GM12891 (cell line): ENCODE data around the gene KDM1B.

ENCODE experiments used
- DNase-seq: peaks from one replicate; pipeline ENCODE4 v3.0.0; 2011; ENCODE audit warnings: low spot score; ENCODE audit not compliant: insufficient read length
- FAIRE-seq: peaks from 2 replicates; lab custom pipeline; 2011; peaks lifted over from hg19 to GRCh38; lab: Jason Lieb, UNC
- PAX5 ChIP-seq: IDR thresholded peaks from 2 replicates; pipeline ENCODE4 v1.6.1; 2011; ENCODE audit warnings: low read length, moderate library complexity, mild to moderate bottlenecking; ENCODE audit not compliant: insufficient read depth, severe bottlenecking
- POLR2A ChIP-seq: IDR thresholded peaks from 2 replicates; pipeline ENCODE4 v1.6.1; 2011; ENCODE audit warnings: low read depth, low read length, control low read depth
- POLR2AphosphoS5 ChIP-seq: IDR thresholded peaks from 2 replicates; pipeline ENCODE4 v1.6.1; 2011; ENCODE audit warnings: low read depth, low read length, control low read depth
- POU2F2 ChIP-seq: IDR thresholded peaks from 2 replicates; pipeline ENCODE4 v1.6.1; 2011; ENCODE audit warnings: low read depth, mild to moderate bottlenecking, control low read depth, low read length, moderate library complexity
- SPI1 ChIP-seq: IDR thresholded peaks from 2 replicates; pipeline ENCODE4 v1.6.1; 2011; ENCODE audit warnings: low read depth, low read length, control low read depth
- TAF1 ChIP-seq: IDR thresholded peaks from 2 replicates; pipeline ENCODE4 v1.6.1; 2011; ENCODE audit warnings: low read depth, low read length, control low read depth

Gene KDM1B

GRCh38 chr6:18246205-18246604 lies 91.0 kb downstream of the KDM1B start:
- TF ChIP-seq PAX5 (no peak), TAF1 (no peak), SPI1 (no peak), POLR2A (no peak), POLR2AphosphoS5 (no peak), POU2F2 (no peak)
- no peak for FAIRE-seq
- no peak for DNase-seq

GRCh38 chr6:18247002-18247401 lies 91.8 kb downstream of the KDM1B start:
- TF ChIP-seq TAF1: no peak
- TF ChIP-seq POU2F2: no peak
- no peak for TF ChIP-seq SPI1
- TF ChIP-seq PAX5: no peak
- no peak for TF ChIP-seq POLR2A
- no peak for FAIRE-seq

GRCh38 chr6:18248698-18249097 lies 93.5 kb downstream of the KDM1B start:
- FAIRE-seq: peak; percentile 64

More at GRCh38 chr6:18247002-18247401, 91.8 kb downstream of the KDM1B start:
- no peak for DNase-seq

GRCh38 chr6:18249271-18249670 lies 94.0 kb downstream of the KDM1B start:
- no peak for FAIRE-seq
- no peak for TF ChIP-seq TAF1
- no peak for TF ChIP-seq POLR2A
- TF ChIP-seq SPI1: no peak
- TF ChIP-seq POLR2AphosphoS5: no peak
- no peak for TF ChIP-seq POU2F2
- TF ChIP-seq PAX5: no peak

More at GRCh38 chr6:18248698-18249097, 93.5 kb downstream of the KDM1B start:
- DNase-seq: no peak
- TF ChIP-seq SPI1 (no peak), POLR2AphosphoS5 (no peak), POLR2A (no peak), PAX5 (no peak), POU2F2 (no peak), TAF1 (no peak)

GRCh38 chr6:18253635-18254034 lies 98.4 kb downstream of the KDM1B start:
- FAIRE-seq (no peak), DNase-seq (no peak)
- TF ChIP-seq TAF1 (no peak), POLR2A (no peak), POLR2AphosphoS5 (no peak), POU2F2 (no peak), PAX5 (no peak), SPI1 (no peak)

More at GRCh38 chr6:18249271-18249670, 94.0 kb downstream of the KDM1B start:
- DNase-seq: no peak

- FAIRE-seq: no peak
These were observed 99.6 kb downstream of the KDM1B start for GRCh38 chr6:18254793-18255192.

GRCh38 chr6:18259675-18260447 lies 104.6 kb downstream of the KDM1B start:
- TF ChIP-seq POLR2A (0 out of 2 replicates have a peak, but pooled peaks have one; percentile 9), SPI1 (no peak)
- no peak for DNase-seq
- no peak for FAIRE-seq

More at GRCh38 chr6:18254793-18255192, 99.6 kb downstream of the KDM1B start:
- no peak for DNase-seq
- TF ChIP-seq POLR2A: no peak
- TF ChIP-seq PAX5: no peak
- TF ChIP-seq SPI1: no peak
- TF ChIP-seq POU2F2: no peak
- TF ChIP-seq TAF1: no peak
- no peak for TF ChIP-seq POLR2AphosphoS5

GRCh38 chr6:18260448-18261106 lies 105.4 kb downstream of the KDM1B start:
- TF ChIP-seq TAF1 (no peak), POU2F2 (0 out of 2 replicates have a peak, but pooled peaks have one; percentile 10), POLR2AphosphoS5 (no peak), SPI1 (peak; percentile 98), POLR2A (peak; percentile 47; the same call in 1 of the 2 replicates)
- DNase-seq (peak; percentile 14), FAIRE-seq (peak; percentile 38)

- FAIRE-seq: no peak
These were observed 106.7 kb downstream of the KDM1B start for GRCh38 chr6:18261877-18262276.

More at GRCh38 chr6:18261877-18262276, 106.7 kb downstream of the KDM1B start:
- TF ChIP-seq PAX5: no peak
- no peak for DNase-seq
